GM12878 (cell line): ENCODE data around the gene ENO2. TPM values are rescaled to one million over a fixed set of nuclear protein-coding genes. Genes with fewer than 3 reads are reported as not detected.

Experiments used
- CBX3 ChIP-seq: fragments of 200-600 bp; sonication (generic); IDR thresholded peaks from 2 replicates; pipeline ENCODE4 v1.6.1; 2016; ENCODE audit warnings: low read depth, borderline replicate concordance
- DPF2 ChIP-seq: fragments of 450-650 bp; IDR thresholded peaks from 2 replicates; pipeline ENCODE4 v1.6.1; 2017; ENCODE audit warnings: mild to moderate bottlenecking
- ELK1 ChIP-seq: IDR thresholded peaks from 2 replicates; pipeline ENCODE4 v1.6.1; 2012; ENCODE audit warnings: low read depth, low read length, improper control_type of control experiment
- KAT2A ChIP-seq: conservative IDR thresholded peaks from 2 replicates; pipeline ENCODE4 v1.6.1; 2011; ENCODE audit warnings: low read depth, low read length; ENCODE audit not compliant: control insufficient read depth
- MYB ChIP-seq: fragments of 150-350 bp; IDR thresholded peaks from 2 replicates; pipeline ENCODE4 v1.6.1; 2014; ENCODE audit warnings: mild to moderate bottlenecking, low read depth, low read length, borderline replicate concordance
- PML ChIP-seq: IDR thresholded peaks from 2 replicates; pipeline ENCODE4 v1.6.1; 2012; ENCODE audit warnings: low read length, inconsistent platforms
- POLR2AphosphoS5 ChIP-seq: IDR thresholded peaks from 2 replicates; pipeline ENCODE4 v1.6.1; 2011; ENCODE audit warnings: mild to moderate bottlenecking, low read length, inconsistent platforms
- SIX5 ChIP-seq: IDR thresholded peaks from 2 replicates; pipeline ENCODE4 v1.6.1; 2011; ENCODE audit warnings: mild to moderate bottlenecking, low read depth, low read length, moderate library complexity; ENCODE audit not compliant: severe bottlenecking
- SPI1 ChIP-seq: IDR thresholded peaks from 2 replicates; pipeline ENCODE4 v1.6.1; 2011; ENCODE audit warnings: low read depth, mild to moderate bottlenecking, low read length, moderate library complexity, borderline replicate concordance; ENCODE audit not compliant: insufficient read depth
- SUZ12 ChIP-seq: fragments of 200-600 bp; sonication (generic); IDR thresholded peaks from one replicate; pipeline ENCODE4 v1.6.1; 2018; ENCODE audit warnings: antibody characterized with exemption, mild to moderate bottlenecking; ENCODE audit not compliant: unreplicated experiment
- TAF1 ChIP-seq: IDR thresholded peaks from 2 replicates; pipeline ENCODE4 v1.6.1; 2011; ENCODE audit warnings: mild to moderate bottlenecking, low read depth, low read length, borderline replicate concordance
- TARDBP ChIP-seq: IDR thresholded peaks from 2 replicates; pipeline ENCODE4 v1.6.1; 2016; ENCODE audit warnings: borderline replicate concordance
- TCF3 ChIP-seq: IDR thresholded peaks from 2 replicates; pipeline ENCODE4 v1.6.1; 2012; ENCODE audit warnings: low read depth, mild to moderate bottlenecking, low read length, borderline replicate concordance; ENCODE audit not compliant: insufficient read depth
- ZBTB40 ChIP-seq: fragments of 450-650 bp; IDR thresholded peaks from 2 replicates; pipeline ENCODE4 v1.6.1; 2016; ENCODE audit warnings: mild to moderate bottlenecking, moderate library complexity, borderline replicate concordance
- ZNF687 ChIP-seq: fragments of 450-650 bp; IDR thresholded peaks from 2 replicates; pipeline ENCODE4 v1.6.1; 2017; ENCODE audit warnings: mild to moderate bottlenecking, moderate library complexity
- ZSCAN29 ChIP-seq: fragments of 450-650 bp; IDR thresholded peaks from 2 replicates; pipeline ENCODE4 v1.6.1; 2017; ENCODE audit warnings: mild to moderate bottlenecking, moderate library complexity
- polyA plus RNA-seq, 11 experiments: library from polyadenylated mRNA; depleted of rRNA in 4 of 11; unstranded in 6 of 11; stranded (reverse) in 5 of 11; fragments of >200 nt; fragmentation: Nextera tagmentation in 4 of 11; fragmentation: Illumina TruSeq in 1 of 11; extraction: Ambion mirVana in 4 of 11; extraction: Trizol in 1 of 11; gene quantifications; 1 replicate in 1 of 11; 2 replicates in 10 of 11; pipeline versions ENCODE4 v1.2.1 to v1.2.3, GENCODE V29; 2011 to 2016; ENCODE audit warnings: inconsistent platforms in 2 of 11, missing spikeins in 2 of 11, low read depth in 1 of 11
- total RNA-seq, 4 experiments: library from RNA; depleted of rRNA in 3 of 4; stranded (reverse); fragments of >200 nt in 3 of 4; fragmentation: Illumina TruSeq in 1 of 4; extraction: Trizol in 1 of 4; gene quantifications; 2 replicates each; pipeline versions ENCODE4 v1.2.1 to v1.2.3, GENCODE V29; 2013 to 2021
- TF ChIP-seq, protein P1 (sequence below): fragments of 450-650 bp; conservative IDR thresholded peaks from 2 replicates; pipeline ENCODE4 v1.6.1; 2017; ENCODE audit warnings: mild to moderate bottlenecking, moderate library complexity

Gene ENO2
- total and polyA plus RNA-seq, 10 of the 15 experiments (the other 5 are each of a cell fraction or from before 2014, with no cell fraction given): 24.8 to 196 (median 43.1) TPM

- TF ChIP-seq, protein P1, sequence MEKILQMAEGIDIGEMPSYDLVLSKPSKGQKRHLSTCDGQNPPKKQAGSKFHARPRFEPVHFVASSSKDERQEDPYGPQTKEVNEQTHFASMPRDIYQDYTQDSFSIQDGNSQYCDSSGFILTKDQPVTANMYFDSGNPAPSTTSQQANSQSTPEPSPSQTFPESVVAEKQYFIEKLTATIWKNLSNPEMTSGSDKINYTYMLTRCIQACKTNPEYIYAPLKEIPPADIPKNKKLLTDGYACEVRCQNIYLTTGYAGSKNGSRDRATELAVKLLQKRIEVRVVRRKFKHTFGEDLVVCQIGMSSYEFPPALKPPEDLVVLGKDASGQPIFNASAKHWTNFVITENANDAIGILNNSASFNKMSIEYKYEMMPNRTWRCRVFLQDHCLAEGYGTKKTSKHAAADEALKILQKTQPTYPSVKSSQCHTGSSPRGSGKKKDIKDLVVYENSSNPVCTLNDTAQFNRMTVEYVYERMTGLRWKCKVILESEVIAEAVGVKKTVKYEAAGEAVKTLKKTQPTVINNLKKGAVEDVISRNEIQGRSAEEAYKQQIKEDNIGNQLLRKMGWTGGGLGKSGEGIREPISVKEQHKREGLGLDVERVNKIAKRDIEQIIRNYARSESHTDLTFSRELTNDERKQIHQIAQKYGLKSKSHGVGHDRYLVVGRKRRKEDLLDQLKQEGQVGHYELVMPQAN: no peak; the same call in 1 of the 2 replicates
- TF ChIP-seq SPI1: no peak
- TF ChIP-seq SUZ12: no peak
- no peak for TF ChIP-seq ELK1
- no peak for TF ChIP-seq CBX3
- peak; percentile 49 for TF ChIP-seq POLR2AphosphoS5
- no peak for TF ChIP-seq PML
- TF ChIP-seq TARDBP: no peak
- TF ChIP-seq KAT2A: no peak
- TF ChIP-seq SIX5: peak; percentile 3
- no peak for TF ChIP-seq MYB
- peak; percentile 71 for TF ChIP-seq DPF2
- TF ChIP-seq ZBTB40: no peak
- 0 out of 2 replicates have a peak, but pooled peaks have one; percentile 46 for TF ChIP-seq TAF1
- TF ChIP-seq ZNF687: peak; percentile 93; the same call in 1 of the 2 replicates
- TF ChIP-seq TCF3: no peak
- no peak for TF ChIP-seq ZSCAN29
Measured at GRCh38 chr12:6961278-6961694, 46.9 kb downstream of the ENO2 start (continued).
